ENCODE data around the gene MEF2C. TPM values are rescaled to one million over a fixed set of nuclear protein-coding genes. Genes with fewer than 3 reads are reported as not detected.

Gene MEF2C
- 45.7 and 80.8 TPM in 2 replicates for total RNA-seq

DNA sequence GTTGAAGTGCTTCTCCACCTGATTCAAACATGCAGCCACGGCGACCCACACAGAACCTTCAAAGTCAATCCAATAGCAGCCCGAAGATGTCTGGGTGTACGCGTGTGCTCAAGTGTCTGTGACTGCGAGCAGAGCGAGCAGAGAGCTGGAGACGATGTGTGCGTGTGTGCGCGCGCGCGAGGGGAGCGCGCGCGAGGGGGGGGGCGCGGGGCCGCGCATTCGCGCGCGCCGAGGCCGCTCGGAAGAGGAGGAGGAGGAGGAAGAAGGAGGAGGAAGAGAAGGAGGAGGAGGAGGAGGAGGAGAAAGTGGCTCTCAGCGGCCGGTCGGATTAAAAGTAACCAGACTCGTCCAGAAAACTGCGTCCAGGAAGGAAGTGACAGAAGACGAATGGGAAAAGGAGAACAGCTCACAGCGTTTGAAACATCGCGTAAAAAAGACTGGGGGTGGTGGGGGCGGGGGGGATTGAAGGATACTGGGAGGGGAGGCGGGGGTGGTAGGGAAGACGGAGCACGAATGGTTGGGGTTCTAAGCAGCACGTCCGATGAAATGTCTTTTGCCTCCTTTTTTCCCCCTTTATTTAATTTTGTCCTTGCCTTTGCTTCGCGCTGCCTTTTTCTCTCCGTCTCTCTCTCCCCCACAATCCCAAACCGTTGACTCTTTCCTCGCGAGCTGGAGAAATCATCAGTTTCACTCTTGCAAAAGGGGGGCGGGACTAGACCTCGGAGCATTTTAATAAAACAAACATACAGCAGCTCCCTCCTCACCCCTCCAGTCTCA is at the start of gene MEF2C:
Gene MEF2C, minus strand, starts transcription at position 126 of the 777 bp plus-strand sequence. CDS start 59,396 bp downstream, outside the sequence.

